Vagina (tissue), 2 donors: ENCODE data around the gene PCDH8.

Source experiments
- CTCF ChIP-seq, 3 experiments: fragments of 450-650 bp in 2 of 3; fragments of 200-600 bp in 1 of 3; sonication (generic) in 1 of 3; IDR thresholded peaks; one replicate each; pipeline ENCODE4 v1.5.1; 2017 to 2019; ENCODE audit warnings: antibody characterized with exemption in 3 of 3, mild to moderate bottlenecking in 2 of 3, moderate library complexity in 2 of 3
- POLR2A ChIP-seq, 2 donors: fragments of 450-650 bp; IDR thresholded peaks; one replicate each; pipeline ENCODE4 v1.6.1; 2017; ENCODE audit warnings: antibody characterized with exemption in 2 of 2, mild to moderate bottlenecking in 2 of 2, moderate library complexity in 2 of 2
- POLR2AphosphoS5 ChIP-seq, 2 donors: sonication (generic); formaldehyde crosslinking; IDR thresholded peaks; one replicate each; pipeline ENCODE4 v1.9.0; 2017; ENCODE audit warnings: antibody characterized with exemption in 2 of 2, mild to moderate bottlenecking in 2 of 2, low read depth in 1 of 2; ENCODE audit not compliant: insufficient read depth in 1 of 2

- no peak for TF ChIP-seq CTCF (IDR thresholded peaks at IDR 0.05)
- no peak for TF ChIP-seq POLR2AphosphoS5 (IDR thresholded peaks at IDR 0.05; ENCODE audit: insufficient read depth in 1 of 2, low read depth in 1 of 2)
- TF ChIP-seq POLR2A (IDR thresholded peaks at IDR 0.05) = no peak
These were observed 44.2 kb downstream of the PCDH8 start for GRCh38 chr13:52804202-52804641.
